Muscle of arm (tissue), 12 donors: ENCODE results near the gene PCNT. TPM values are rescaled to one million over a fixed set of nuclear protein-coding genes. Genes with fewer than 3 reads are reported as not detected.

Experiments
- DNase-seq: peaks from one replicate; pipeline ENCODE4 v3.0.0-alpha.2; 2013
- polyA plus RNA-seq, 12 donors: library from polyadenylated mRNA; unstranded; fragments of 120-200 nt; gene quantifications; one replicate each; pipeline ENCODE4 v1.2.1, GENCODE V29; 2013; ENCODE audit not compliant: insufficient read length in 12 of 12

PCNT gene
- polyA plus RNA-seq, 12 donors = 39.5 to 88.8 (median 59.5) TPM; not detected in 1

GRCh38 chr21:46406001-46406400 is 82.0 kb downstream of the PCNT start:
- DNase-seq = no peak

GRCh38 chr21:46409641-46410406 is 85.9 kb downstream of the PCNT start:
- no peak for DNase-seq

DNA sequence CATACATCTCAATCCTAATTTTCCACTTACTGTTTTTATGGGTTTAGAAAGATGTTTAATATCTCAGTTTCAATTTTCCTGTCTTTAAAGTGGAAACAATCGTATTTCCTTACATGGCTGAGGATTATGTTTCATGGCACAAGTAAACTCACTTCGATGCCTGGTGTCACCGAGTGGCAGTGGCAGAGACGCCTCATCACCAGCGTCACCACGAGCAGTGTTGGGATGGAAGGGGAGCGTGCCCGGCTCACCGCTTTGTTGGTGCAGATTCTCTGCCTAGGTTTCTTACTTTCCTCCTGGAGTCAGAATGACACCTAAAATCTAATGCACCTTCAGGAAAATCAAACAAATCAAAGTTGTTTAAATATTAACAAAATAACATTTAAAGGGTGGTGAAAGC is 86.6 kb downstream of the PCNT start:
- no peak for DNase-seq

- no peak for DNase-seq
Observed at GRCh38 chr21:46411236-46411635, 87.3 kb downstream of the PCNT start.

GRCh38 chr21:46411691-46412090 is 87.7 kb downstream of the PCNT start:
- DNase-seq = no peak

- DNase-seq = no peak
Observed at GRCh38 chr21:46412521-46413364, 88.8 kb downstream of the PCNT start.

DNA sequence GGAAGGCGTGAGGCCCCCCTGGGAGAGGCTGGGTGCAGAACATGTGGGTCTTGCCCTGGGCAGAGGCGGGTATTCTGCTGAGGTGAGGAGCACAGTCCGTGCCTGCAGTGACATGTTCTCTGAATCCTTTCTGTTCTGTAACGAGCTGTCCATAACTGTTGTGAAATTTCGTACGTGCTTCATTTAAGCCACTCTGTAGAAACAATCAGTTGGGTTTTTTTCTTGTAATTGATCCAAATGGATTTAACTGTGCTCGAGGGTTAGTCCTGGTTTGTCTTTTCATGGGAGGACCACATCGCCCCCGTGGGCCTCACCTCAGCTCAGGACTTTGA is 89.4 kb downstream of the PCNT start:
- DNase-seq = no peak

DNA sequence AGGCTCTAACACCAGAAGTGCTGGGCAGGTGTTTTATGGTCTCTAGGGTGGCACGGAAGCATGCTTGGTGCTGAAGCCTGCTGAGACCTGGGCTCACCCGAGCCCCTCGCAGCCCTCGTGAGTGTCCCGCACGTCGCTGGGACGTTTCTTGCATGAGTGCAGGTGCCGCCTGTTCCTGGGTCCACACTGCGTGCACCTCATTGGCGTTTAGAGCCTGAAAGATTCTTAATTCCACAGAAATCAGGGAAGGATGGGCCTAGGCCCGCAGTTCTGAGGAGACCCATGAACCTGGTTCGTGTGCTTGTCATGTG is 91.0 kb downstream of the PCNT start:
- DNase-seq = no peak

GRCh38 chr21:46416551-46416950 is 92.6 kb downstream of the PCNT start:
- no peak for DNase-seq

- DNase-seq = no peak
Observed at GRCh38 chr21:46418265-46418946, 94.5 kb downstream of the PCNT start.

- no peak for DNase-seq
Observed at GRCh38 chr21:46420241-46421190, 96.6 kb downstream of the PCNT start.

- DNase-seq = no peak
Observed at GRCh38 chr21:46421191-46421750, 97.3 kb downstream of the PCNT start.

- no peak for DNase-seq
Observed at GRCh38 chr21:46421756-46422555, 98.0 kb downstream of the PCNT start.

- no peak for DNase-seq
Observed at GRCh38 chr21:46422636-46423241, 98.8 kb downstream of the PCNT start.

DNA sequence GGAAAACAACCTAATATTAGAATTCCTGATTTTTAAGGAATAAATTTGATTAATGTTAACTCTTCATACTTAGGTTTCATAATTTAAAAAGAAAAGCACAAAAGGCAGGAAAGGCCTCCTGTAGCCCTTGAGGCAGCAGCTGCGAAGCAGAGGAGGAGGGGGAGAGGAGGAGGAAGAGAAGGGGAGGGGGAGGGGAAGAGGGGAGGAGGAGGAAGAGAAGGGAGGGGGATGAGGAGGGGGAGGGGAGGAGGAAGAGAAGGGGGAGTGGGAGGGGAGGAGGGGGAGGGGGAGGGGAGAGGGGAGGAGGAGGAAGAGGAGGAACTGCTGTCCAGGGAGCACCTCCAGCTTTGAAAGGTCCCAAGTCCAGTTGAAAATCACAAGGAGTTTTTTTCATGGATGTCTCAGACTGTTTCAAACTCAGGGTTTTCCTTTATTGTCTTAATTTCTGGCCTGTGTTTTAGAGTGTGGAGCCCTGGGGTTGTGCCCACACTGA is 99.6 kb downstream of the PCNT start:
- no peak for DNase-seq

- no peak for DNase-seq
Observed at GRCh38 chr21:46424039-46424591, 100.2 kb downstream of the PCNT start.

DNA sequence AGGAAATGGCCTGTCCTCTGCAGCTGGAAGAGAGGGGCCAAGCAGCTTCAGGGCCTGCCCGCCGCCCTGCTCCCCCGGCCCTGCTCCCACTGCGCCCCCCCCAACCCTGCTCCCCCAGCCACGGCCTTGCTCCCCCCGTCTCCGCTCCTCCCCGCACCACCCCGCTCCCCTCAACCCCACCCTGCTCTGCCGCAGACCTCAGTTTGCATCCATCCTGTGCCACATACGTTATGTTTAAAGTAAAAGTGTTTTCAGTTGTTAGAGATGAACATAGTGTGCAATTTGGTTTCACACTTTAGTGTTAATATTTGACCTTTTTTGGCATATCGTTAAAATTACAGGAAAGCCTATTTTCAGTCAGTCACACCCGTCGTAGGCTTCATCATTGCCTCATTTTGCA is 100.7 kb downstream of the PCNT start:
- no peak for DNase-seq

DNA sequence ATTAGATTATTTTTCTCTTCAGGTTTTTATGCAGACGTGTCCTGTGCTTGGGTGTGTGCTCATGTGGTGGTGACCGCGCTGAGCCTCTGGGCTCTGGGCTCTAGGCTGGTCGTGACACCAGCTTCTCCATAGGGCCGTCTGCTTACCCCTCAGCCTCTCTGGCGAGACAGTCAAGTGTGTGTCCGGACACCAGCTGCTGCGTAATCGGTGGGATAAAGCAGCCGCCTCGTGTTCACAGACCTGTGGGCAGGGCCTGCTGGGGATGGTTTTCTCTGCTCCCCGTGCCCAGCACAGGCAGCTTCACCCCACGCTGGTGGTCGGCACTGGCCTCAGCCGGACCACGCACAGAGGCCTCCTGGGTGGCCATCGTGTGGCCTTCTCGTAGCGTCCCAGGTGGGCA is 101.1 kb downstream of the PCNT start:
- DNase-seq = no peak

GRCh38 chr21:46425571-46425970 is 101.6 kb downstream of the PCNT start:
- DNase-seq = no peak
